GM20431 (cell line): ENCODE data around the gene DIS3L2.
"Not testable (repeated sequence)": the region's sequence is repeated elsewhere in the genome, so short reads cannot be mapped to it uniquely, and the experiment has no call there.

Experiments
- in situ Hi-C: fragments of 300-500 bp; cut with MseI, MboI; formaldehyde crosslinking; loops from one replicate; pipeline ENCODE4 v1.15.0; 2020; ENCODE audit warnings: low sequenced_read_pairs; ENCODE audit not compliant: unreplicated experiment

The DIS3L2 gene

GRCh38 chr2:232351686-232352510, 390.4 kb downstream of the DIS3L2 start:
- in situ Hi-C loops, result no loop called here

GRCh38 chr2:232352511-232353091, 391.1 kb downstream of the DIS3L2 start:
- in situ Hi-C loops, result no loop called here

- in situ Hi-C loops, result no loop called here
Measured at GRCh38 chr2:232353096-232353495, 391.6 kb downstream of the DIS3L2 start.

DNA sequence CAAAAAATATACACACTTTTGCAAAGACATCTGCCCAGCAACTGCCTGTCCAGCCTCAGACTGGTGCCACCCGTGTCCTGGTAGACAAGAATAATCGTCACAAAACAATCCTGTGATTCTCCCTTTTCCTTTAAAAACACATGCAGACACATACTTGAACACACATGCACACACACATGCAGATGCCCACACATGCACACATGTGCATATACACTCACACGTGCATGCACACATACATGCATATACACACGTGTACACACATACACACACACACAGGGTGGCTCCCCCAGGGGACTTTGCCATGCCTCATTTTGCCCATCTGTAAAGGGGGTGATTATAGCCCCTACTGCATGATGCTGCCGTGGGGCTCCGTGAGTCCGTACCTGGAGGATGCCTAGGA, 392.1 kb downstream of the DIS3L2 start:
- in situ Hi-C loops, result no loop called here

DNA sequence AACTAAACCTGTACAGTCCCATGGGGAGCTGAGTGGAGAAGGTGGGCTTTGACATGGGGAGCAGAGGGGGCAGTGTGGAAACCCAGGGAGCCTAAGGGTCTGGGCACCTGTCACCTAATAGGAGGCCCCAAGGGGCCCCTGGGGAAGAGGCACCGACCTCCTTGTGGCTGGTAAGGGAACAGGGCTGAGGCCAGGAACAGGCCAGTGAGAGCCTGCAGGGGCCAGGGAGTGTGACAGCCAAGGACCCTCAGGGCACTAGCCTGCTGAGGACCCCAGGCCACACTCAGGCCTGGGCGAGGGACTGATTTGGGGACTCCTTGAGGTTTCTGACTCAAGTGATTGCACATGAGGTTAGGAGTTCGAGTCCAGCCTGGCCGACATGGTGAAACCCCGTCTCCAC, 392.6 kb downstream of the DIS3L2 start:
- in situ Hi-C loops, result no loop called here

DNA sequence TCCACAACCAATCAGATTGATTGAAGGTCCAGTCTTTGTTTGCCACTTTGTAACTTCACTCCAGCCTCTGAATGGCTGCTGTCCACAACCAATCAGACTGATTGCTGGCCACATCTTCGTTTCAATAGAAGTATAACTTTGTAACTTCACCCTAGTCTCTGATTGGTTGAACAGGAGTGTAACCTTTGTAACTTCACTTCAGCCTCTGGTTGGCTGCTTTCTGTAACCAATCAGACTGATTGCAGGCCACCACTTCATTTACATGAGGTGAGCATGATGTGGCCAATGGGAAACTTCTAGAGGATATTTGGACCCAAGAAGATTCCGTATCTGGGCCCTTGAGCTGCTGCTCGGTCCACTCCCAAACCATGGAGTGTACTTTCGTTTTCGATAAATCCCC, 400.1 kb downstream of the DIS3L2 start:
- in situ Hi-C loops, result no loop called here

DNA sequence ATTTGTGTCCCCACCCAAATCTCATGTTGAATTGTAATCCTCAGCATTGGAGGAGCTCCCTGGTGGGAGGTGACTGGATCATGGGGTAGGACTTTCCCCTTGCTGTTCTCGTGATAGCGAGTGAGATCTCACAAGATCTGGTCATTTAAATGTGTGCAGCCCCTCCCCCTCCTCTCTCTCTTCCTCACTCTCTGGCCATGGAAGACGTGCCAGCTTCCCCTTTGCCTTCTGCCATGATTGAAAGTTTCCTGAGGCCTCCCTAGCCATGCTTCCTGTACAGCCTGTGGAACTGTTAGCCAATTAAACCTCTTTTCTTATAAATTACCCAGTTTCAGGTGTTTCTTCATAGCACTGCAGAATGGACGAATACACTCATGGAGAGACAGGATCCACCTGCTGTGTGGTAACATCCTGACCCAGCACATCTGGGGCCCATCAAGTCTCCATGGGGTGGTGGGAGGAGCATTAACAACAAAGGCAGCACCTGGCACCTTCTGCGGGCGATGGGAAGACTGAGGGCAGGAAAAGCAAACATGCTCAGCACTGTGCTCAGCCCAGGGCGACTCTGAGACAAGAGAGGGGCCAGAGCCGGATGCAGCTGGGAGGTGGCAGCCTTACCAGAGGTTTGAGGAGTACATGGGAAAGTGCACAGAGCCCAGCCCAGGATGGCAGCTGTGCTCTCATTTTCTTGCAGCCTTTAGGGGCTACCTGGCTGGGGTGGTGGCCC, 400.8 kb downstream of the DIS3L2 start:
- in situ Hi-C loops, result no loop called here

GRCh38 chr2:232363064-232363783, 401.7 kb downstream of the DIS3L2 start:
- in situ Hi-C loops, result not testable (repeated sequence)

- in situ Hi-C loops, result no loop called here
Measured at GRCh38 chr2:232363784-232364615, 402.5 kb downstream of the DIS3L2 start.

DNA sequence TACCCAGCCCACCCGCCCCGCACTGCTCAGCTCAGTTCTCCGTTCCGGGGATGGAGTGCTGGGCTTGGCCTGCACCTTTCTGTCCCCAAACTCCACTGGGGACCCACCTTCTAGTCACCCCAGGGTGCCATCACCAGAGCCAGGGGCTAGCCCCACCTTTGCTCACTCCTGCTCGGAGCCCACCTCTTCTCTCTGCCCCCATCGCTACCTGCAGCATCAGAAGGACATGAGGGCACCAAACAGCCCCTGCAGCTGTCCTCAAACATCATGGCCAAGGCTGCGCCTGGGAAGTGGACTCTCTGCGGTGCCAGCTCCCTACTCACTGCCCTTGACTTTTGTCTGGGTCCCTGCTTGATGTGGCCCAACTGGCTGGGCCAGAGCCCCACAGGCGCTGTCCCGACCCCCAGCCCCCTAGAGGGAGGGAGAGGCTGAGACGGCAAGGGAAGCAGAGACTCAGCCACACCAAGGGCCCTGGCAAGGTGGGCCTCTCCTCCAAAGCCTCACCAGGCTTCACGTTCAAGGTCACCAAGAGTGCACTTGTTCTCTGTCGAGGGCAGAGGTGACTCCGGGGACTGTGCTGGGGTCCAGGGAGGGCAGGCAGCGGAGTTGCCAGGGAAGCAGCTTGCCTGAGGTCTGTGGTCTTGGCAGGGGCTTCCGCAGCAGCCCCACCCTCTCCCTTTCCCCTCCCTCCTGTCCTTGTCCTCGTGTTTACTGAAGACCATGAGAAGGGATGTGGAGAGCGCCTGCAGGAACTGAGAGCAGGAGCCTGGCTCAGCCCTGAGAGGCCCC, 403.5 kb downstream of the DIS3L2 start:
- in situ Hi-C loops, result not testable (repeated sequence)

- in situ Hi-C loops, result no loop called here
Measured at GRCh38 chr2:232365621-232366321, 404.3 kb downstream of the DIS3L2 start.

- in situ Hi-C loops, result not testable (repeated sequence)
Measured at GRCh38 chr2:232366461-232366860, 404.9 kb downstream of the DIS3L2 start.

DNA sequence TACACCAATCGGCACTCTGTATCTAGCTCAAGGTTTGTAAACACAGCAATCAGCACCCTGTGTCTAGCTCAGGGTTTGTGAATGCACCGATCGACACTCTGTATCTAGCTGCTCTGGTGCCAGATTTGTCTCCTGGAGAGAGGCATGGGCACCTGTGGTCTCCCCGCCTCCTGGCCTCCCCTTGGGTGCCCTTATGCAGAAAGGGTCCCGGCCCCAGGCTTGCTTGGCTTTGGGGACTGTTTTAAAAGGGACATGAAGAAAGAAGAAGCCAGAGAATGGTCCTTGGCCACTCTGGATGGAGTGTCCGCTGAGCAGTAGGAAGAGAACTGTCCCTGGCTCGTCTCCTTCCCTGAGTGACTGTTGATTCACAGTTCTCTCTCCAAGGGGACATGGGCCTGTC, 405.5 kb downstream of the DIS3L2 start:
- in situ Hi-C loops, result no loop called here

- in situ Hi-C loops, result no loop called here
Measured at GRCh38 chr2:232367591-232368233, 406.2 kb downstream of the DIS3L2 start.

DNA sequence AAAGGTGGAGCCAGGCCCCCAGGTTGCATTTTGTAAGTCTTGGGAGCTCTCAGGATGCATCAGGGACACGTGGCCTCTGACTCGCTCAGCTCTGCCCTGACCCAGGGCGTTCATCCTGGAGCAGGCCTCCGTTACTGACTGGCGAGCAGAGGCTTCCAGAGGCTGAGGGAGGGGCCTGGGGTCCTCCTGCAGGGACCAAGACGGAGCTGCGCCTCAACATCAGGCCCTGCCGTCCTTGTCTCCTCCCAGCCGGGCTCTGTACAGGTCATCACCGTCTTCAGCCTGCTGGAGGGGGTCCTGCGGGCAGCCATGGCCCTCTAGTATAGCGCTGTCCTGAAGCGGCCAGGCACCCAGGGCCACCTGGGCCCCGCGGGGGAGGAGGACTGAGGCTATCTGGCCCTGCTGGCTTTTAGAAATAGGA, 406.8 kb downstream of the DIS3L2 start:
- in situ Hi-C loops, result no loop called here

DNA sequence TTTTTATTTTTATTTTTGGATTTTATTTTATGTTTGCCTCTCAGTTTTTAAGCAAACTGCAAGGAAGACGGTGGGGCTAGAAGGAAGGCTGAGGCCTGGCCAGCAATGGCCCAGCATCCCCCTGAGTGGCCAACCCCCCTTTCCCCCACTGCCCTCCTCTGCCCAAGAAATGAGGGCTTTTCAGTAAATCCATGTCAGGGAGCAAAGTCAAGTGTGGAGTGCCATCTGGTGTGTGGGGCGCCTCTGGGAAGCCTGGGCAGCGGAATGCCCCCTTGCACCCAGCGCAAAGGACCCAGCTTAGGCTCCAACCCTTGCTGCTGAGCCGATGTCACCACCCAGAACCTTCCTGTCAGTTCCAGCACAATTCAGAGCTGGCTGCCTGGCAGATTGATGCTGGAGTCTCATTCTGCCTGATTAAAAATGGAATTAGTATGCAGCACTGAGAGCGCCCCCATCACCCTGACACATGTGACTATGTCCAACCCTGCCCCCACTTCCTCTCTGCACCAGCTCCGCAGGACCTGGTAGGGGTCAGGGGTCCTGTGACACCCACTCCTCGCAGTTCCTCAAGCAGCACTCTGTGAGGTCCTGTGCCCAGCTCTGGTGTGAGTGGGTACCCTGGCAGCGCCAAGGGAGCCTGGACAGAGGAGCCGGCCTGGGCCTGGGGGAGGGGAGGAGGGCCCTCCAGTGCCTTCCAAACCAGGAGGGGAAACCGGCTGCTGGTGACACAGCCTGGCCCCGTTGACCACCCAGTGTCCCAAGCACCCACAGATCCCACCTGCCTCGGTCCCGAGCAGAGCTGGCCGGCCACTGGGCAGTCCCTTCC, 407.8 kb downstream of the DIS3L2 start:
- in situ Hi-C loops, result no loop called here

DNA sequence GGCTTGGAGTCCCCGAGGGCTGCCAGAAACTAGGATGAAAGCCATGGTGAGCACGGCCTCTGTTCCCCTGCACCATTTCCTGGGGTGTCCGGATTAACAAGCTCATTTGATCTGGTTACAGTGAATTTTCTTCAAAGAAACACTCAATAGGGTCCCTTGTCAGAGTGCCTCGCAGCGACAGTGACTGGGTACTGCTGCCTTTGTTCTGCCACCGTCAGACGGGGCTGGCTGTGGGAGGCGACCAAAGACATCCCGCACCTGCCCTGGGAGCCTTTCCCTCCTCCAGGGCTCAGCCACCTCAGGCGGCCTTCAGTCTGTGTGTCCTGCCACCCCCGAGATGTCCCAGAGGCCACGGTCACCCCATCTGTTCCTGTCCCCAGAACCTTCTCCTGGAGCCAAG, 408.5 kb downstream of the DIS3L2 start:
- in situ Hi-C loops, result not testable (repeated sequence)
